Mesendoderm (in vitro differentiated cells): ENCODE measurements around the gene DRD2.

Experiments used
- DNase-seq: peaks from one replicate; pipeline ENCODE4 v3.0.0; 2013
- H2AK5ac ChIP-seq: 2 replicates; pipeline ENCODE4 v1.6.1; 2013; ENCODE audit warnings: low read length, inconsistent platforms
- H2BK120ac ChIP-seq: 2 replicates; pipeline ENCODE4 v1.6.1; 2013; ENCODE audit warnings: low read depth, mild to moderate bottlenecking, low read length, moderate library complexity, mixed read lengths
- H2BK15ac ChIP-seq: replicated peaks from 2 replicates; pipeline ENCODE4 v1.6.1; 2013; ENCODE audit warnings: low read depth, mild to moderate bottlenecking, moderate library complexity
- H2BK5ac ChIP-seq: 2 replicates; pipeline ENCODE4 v1.6.1; 2013; ENCODE audit warnings: low read length, inconsistent platforms
- H3K18ac ChIP-seq: 2 replicates; pipeline ENCODE4 v1.6.1; 2013; ENCODE audit warnings: mild to moderate bottlenecking, low read length, mixed read lengths
- H3K23ac ChIP-seq: one replicate; pipeline ENCODE4 v1.6.1; 2013; ENCODE audit warnings: low read length
- H3K27ac ChIP-seq: 2 replicates; pipeline ENCODE4 v1.5.1; 2013; ENCODE audit warnings: low read depth, mild to moderate bottlenecking, inconsistent platforms, low read length, moderate library complexity
- H3K27me3 ChIP-seq: 2 replicates; pipeline ENCODE4 v1.6.1; 2013; ENCODE audit warnings: low read length, control low read depth, mild to moderate bottlenecking, inconsistent platforms; ENCODE audit not compliant: insufficient read depth, poor library complexity
- H3K36me3 ChIP-seq: 2 replicates; pipeline ENCODE4 v1.6.1; 2013; ENCODE audit warnings: low read length, inconsistent platforms; ENCODE audit not compliant: control insufficient read depth, insufficient read depth
- H3K4ac ChIP-seq: one replicate; pipeline ENCODE4 v1.6.1; 2013; ENCODE audit warnings: low read depth, mild to moderate bottlenecking, low read length, moderate library complexity
- H3K4me1 ChIP-seq: 2 replicates; pipeline ENCODE4 v1.6.1; 2013; ENCODE audit warnings: low read depth, low read length, inconsistent platforms; ENCODE audit not compliant: control insufficient read depth
- H3K4me2 ChIP-seq: 2 replicates; pipeline ENCODE4 v1.6.1; 2013; ENCODE audit warnings: low read length
- H3K4me3 ChIP-seq: 2 replicates; pipeline ENCODE4 v1.5.1; 2013; ENCODE audit warnings: mild to moderate bottlenecking, low read length
- H3K56ac ChIP-seq: one replicate; pipeline ENCODE4 v1.6.1; 2013; ENCODE audit warnings: low read length
- H3K79me1 ChIP-seq: 2 replicates; pipeline ENCODE4 v1.6.1; 2013; ENCODE audit warnings: low read length, inconsistent platforms
- H3K79me2 ChIP-seq: 2 replicates; pipeline ENCODE4 v1.6.1; 2013; ENCODE audit warnings: mild to moderate bottlenecking, low read length; ENCODE audit not compliant: control insufficient read depth, insufficient read depth
- H3K9ac ChIP-seq: 2 replicates; pipeline ENCODE4 v1.6.1; 2013; ENCODE audit warnings: low read length, inconsistent platforms
- H4K5ac ChIP-seq: one replicate; pipeline ENCODE4 v1.6.1; 2013; ENCODE audit warnings: low read length
- H4K8ac ChIP-seq: one replicate; pipeline ENCODE4 v1.6.1; 2013; ENCODE audit warnings: low read depth, mild to moderate bottlenecking, control low read depth, low read length, moderate library complexity
- WGBS: extraction: QIAGEN DNeasy Blood & Tissue Kit; methylation state at CpG from one replicate; pipeline ENCODE4 v1.1.7; 2013; ENCODE audit warnings: low lambda C conversion rate, missing lambda C conversion rate; ENCODE audit not compliant: insufficient coverage; ENCODE audit errors: extremely low coverage; 5-methylcytosine and 5-hydroxymethylcytosine counted together

DRD2 gene

GRCh38 chr11:113387605-113388211, 87.5 kb downstream of the DRD2 start, which contains the start of gene ANKK1:
Gene ANKK1 (plus strand): TSS chr11:113387779. CDS start chr11:113387885, 106 bp downstream.
- Histone ChIP-seq H3K4me3 (no peak within 1 kb of the TSS), H3K27ac (no peak within 1 kb of the TSS), H3K36me3 (no peaks in the 10 kb centered on the region), H3K23ac (no peak within 1 kb of the TSS), H3K79me1 (no peaks in the 10 kb centered on the region), H2BK5ac (no peak within 1 kb of the TSS), H3K4ac (no peak within 1 kb of the TSS), H3K9ac (peak within 1 kb of the TSS; percentile 6), H2BK120ac (no peak within 1 kb of the TSS), H4K8ac (no peak within 1 kb of the TSS), H3K79me2 (no peaks in the 10 kb centered on the region), H4K5ac (peak within 1 kb of the TSS; percentile 82), H3K56ac (peak within 1 kb of the TSS; percentile 52), H2BK15ac (no peak within 1 kb of the TSS), H2AK5ac (peak within 1 kb of the TSS; percentile 75), H3K18ac (no peak within 1 kb of the TSS), H3K4me2 (peak within 1 kb of the TSS; percentile 2), H3K4me1 (peaks cover 17% of the 10 kb centered on the region), H3K27me3 (no peaks in the 10 kb centered on the region)
- peak; percentile 77 for DNase-seq
- WGBS: no CpG with 5 or more reads among the region's 46 CpGs

DNA sequence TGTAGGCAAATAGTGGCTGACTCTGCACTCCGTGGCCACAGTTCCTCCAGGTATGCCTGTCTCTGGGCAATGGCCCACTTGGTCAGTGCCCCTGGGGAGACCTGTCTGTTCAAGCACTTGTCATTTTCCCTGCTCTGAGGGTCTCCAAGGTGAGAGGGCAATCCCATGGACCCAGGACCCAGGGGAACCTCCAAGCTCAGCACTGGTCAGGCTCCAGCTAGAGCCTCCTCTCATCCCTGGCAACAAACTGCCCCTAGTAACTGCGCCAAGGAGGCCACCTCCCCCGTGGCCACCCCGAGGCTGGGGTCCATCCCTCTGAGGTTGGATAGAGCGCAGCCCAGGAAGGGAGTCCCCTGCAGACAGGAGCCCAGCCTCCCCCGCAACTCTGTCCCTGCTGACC, 88.3 kb downstream of the DRD2 start:
- no peak overlapping the region for H3K4me3 ChIP-seq
- H3K79me1 ChIP-seq: no peaks in the 10 kb centered on the region
- H3K4ac ChIP-seq: no peak overlapping the region
- WGBS: no CpG with 5 or more reads among the region's 6 CpGs
- H3K18ac ChIP-seq: no peak overlapping the region
- H3K4me2 ChIP-seq: no peak overlapping the region
- no peak overlapping the region for H4K8ac ChIP-seq
- H3K36me3 ChIP-seq: no peaks in the 10 kb centered on the region
- H3K27ac ChIP-seq: no peak overlapping the region
- H2BK5ac ChIP-seq: no peak overlapping the region
- DNase-seq: no peak
- no peak overlapping the region for H2BK120ac ChIP-seq
- H4K5ac ChIP-seq: no peak overlapping the region
- H3K27me3 ChIP-seq: no peaks in the 10 kb centered on the region
- no peaks in the 10 kb centered on the region for H3K79me2 ChIP-seq
- no peak overlapping the region for H3K9ac ChIP-seq
- peaks cover 17% of the 10 kb centered on the region for H3K4me1 ChIP-seq
- no peak overlapping the region for H2AK5ac ChIP-seq
- no peak overlapping the region for H3K23ac ChIP-seq
- H3K56ac ChIP-seq: peak overlapping the region; percentile 37
- H2BK15ac ChIP-seq: no peak overlapping the region

DNA sequence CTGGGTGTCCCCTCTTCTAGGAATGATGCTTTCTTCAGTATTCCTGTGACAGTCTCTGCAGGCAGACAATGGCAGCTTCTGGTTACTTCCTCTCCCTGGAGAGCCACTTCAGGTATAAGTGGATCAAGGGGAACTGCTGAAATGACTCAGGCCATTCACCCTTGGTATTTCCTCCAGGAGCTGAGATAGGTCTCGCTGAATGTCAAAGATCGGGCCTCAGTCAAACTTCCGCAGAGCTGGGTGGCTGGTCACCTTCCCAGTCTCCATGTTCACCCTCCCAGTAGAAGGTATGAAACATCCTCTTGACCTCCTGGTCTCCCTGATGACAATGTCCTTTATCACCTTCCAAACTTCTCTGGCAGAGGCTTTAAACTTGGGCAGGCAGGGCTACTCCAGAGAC, 89.4 kb downstream of the DRD2 start:
- no peak overlapping the region for H3K23ac ChIP-seq
- H3K4me1 ChIP-seq: peaks cover 17% of the 10 kb centered on the region
- no peak overlapping the region for H2AK5ac ChIP-seq
- H3K9ac ChIP-seq: no peak overlapping the region
- no peaks in the 10 kb centered on the region for H3K79me2 ChIP-seq
- no peak overlapping the region for H3K4me3 ChIP-seq
- H2BK5ac ChIP-seq: no peak overlapping the region
- no peak overlapping the region for H3K18ac ChIP-seq
- no peak overlapping the region for H3K27ac ChIP-seq
- H3K4me2 ChIP-seq: no peak overlapping the region
- H2BK15ac ChIP-seq: no peak overlapping the region
- H4K8ac ChIP-seq: no peak overlapping the region
- H3K56ac ChIP-seq: no peak overlapping the region
- DNase-seq: no peak
- H2BK120ac ChIP-seq: no peak overlapping the region
- no peaks in the 10 kb centered on the region for H3K36me3 ChIP-seq
- no peaks in the 10 kb centered on the region for H3K27me3 ChIP-seq
- no peak overlapping the region for H4K5ac ChIP-seq
- whole genome bisulfite sequencing: no CpG with 5 or more reads among the region's 3 CpGs
- no peaks in the 10 kb centered on the region for H3K79me1 ChIP-seq
- no peak overlapping the region for H3K4ac ChIP-seq

- no peaks in the 10 kb centered on the region for H3K79me2 ChIP-seq
- H3K27ac ChIP-seq: no peak overlapping the region
- WGBS: no CpG with 5 or more reads among the region's 3 CpGs
- H2BK120ac ChIP-seq: no peak overlapping the region
- no peaks in the 10 kb centered on the region for H3K79me1 ChIP-seq
- H3K4me1 ChIP-seq: peaks cover 12% of the 10 kb centered on the region
- no peak overlapping the region for H3K4me2 ChIP-seq
- no peaks in the 10 kb centered on the region for H3K27me3 ChIP-seq
- no peaks in the 10 kb centered on the region for H3K36me3 ChIP-seq
- no peak overlapping the region for H3K4me3 ChIP-seq
- H4K5ac ChIP-seq: no peak overlapping the region
- no peak overlapping the region for H2BK5ac ChIP-seq
- no peak overlapping the region for H3K18ac ChIP-seq
- no peak overlapping the region for H3K23ac ChIP-seq
- H4K8ac ChIP-seq: no peak overlapping the region
- no peak overlapping the region for H2BK15ac ChIP-seq
- no peak overlapping the region for H3K4ac ChIP-seq
- H2AK5ac ChIP-seq: no peak overlapping the region
- peak; percentile 28 for DNase-seq
- H3K9ac ChIP-seq: no peak overlapping the region
- no peak overlapping the region for H3K56ac ChIP-seq
Measured at GRCh38 chr11:113384551-113384950, 90.6 kb downstream of the DRD2 start.

DNA sequence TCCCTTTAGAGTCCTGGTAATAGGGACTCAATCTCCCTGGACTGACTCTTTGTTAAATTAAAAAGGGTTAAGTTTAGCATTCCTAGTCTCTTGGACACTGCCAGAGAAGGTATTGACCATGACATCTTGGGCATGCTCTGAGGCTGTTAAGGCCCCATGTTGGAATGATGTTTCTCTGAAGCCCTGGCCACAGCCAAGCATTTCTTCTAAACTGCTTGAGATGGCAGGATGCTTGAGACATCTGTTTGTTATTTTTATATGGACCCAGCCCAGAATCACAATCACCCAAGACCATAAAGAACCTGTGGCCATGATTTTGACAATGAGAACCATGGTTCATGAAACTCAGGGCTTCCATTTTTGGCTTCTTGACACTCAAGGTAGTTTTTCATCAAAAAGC, 93.1 kb downstream of the DRD2 start:
- Histone ChIP-seq H4K5ac (no peak overlapping the region), H3K4me3 (no peak overlapping the region), H3K36me3 (no peaks in the 10 kb centered on the region), H3K4me2 (no peak overlapping the region), H2BK15ac (no peak overlapping the region), H3K56ac (no peak overlapping the region), H3K23ac (peak overlapping the region; percentile 52), H3K9ac (no peak overlapping the region), H3K79me1 (no peaks in the 10 kb centered on the region), H3K27ac (no peak overlapping the region), H3K79me2 (no peaks in the 10 kb centered on the region), H3K4me1 (peaks cover 11% of the 10 kb centered on the region), H2AK5ac (no peak overlapping the region), H3K18ac (no peak overlapping the region), H3K27me3 (no peaks in the 10 kb centered on the region), H3K4ac (no peak overlapping the region), H4K8ac (no peak overlapping the region), H2BK120ac (no peak overlapping the region), H2BK5ac (no peak overlapping the region)
- DNase-seq: no peak

- no peak overlapping the region for H4K8ac ChIP-seq
- H3K27me3 ChIP-seq: no peaks in the 10 kb centered on the region
- H3K79me1 ChIP-seq: no peaks in the 10 kb centered on the region
- no peak overlapping the region for H2BK5ac ChIP-seq
- no peak overlapping the region for H3K18ac ChIP-seq
- H3K4me3 ChIP-seq: no peak overlapping the region
- no peak overlapping the region for H2BK120ac ChIP-seq
- H3K4me1 ChIP-seq: peaks cover 12% of the 10 kb centered on the region
- H3K56ac ChIP-seq: no peak overlapping the region
- H2BK15ac ChIP-seq: no peak overlapping the region
- H3K9ac ChIP-seq: no peak overlapping the region
- H3K79me2 ChIP-seq: no peaks in the 10 kb centered on the region
- no peaks in the 10 kb centered on the region for H3K36me3 ChIP-seq
- H3K23ac ChIP-seq: no peak overlapping the region
- no peak overlapping the region for H3K4ac ChIP-seq
- no peak overlapping the region for H3K4me2 ChIP-seq
- no peak overlapping the region for H3K27ac ChIP-seq
- WGBS: no CpG with 5 or more reads among the region's 1 CpG
- no peak for DNase-seq
- no peak overlapping the region for H2AK5ac ChIP-seq
- no peak overlapping the region for H4K5ac ChIP-seq
Measured at GRCh38 chr11:113378692-113379091, 96.5 kb downstream of the DRD2 start.
